WTC11 (cell line): ENCODE data around the gene SPSB4. TPM values are rescaled to one million over a fixed set of nuclear protein-coding genes. Genes with fewer than 3 reads are reported as not detected.
A peak's percentile ranks its signal among the peaks of the same experiment; 100 is the strongest.

Source experiments
- ATAC-seq: fragments of 200-7000 bp; cut with Tn5 transposase; 2 replicates; pipeline ENCODE4 v1.10.0; 2021; ENCODE audit warnings: mild to moderate bottlenecking, moderate library complexity
- CTCF ChIA-PET: fragments of 300-600 bp; sonication (Branson Sonifier 250); formaldehyde crosslinking; loops from one replicate; lab custom pipeline; 2021; ENCODE audit warnings: antibody characterized with exemption; lab: Charles Lee
- POLR2A ChIA-PET: fragments of 350-600 bp; sonication (Branson Sonifier 250); formaldehyde crosslinking; loops from one replicate; lab custom pipeline; 2021; ENCODE audit warnings: antibody characterized with exemption; lab: Charles Lee
- DNase-seq: peaks from one replicate; pipeline ENCODE4 v3.0.0; 2021; ENCODE audit warnings: low spot score
- H3K27ac Mint-ChIP-seq: 2 replicates; pipeline ENCODE4 v1.8.0; 2021; ENCODE audit warnings: mixed read lengths
- H3K27me3 Mint-ChIP-seq: 2 replicates; pipeline ENCODE4 v1.8.0; 2021; ENCODE audit warnings: low read depth, mild to moderate bottlenecking, moderate library complexity, mixed read lengths
- H3K36me3 Mint-ChIP-seq: 2 replicates; pipeline ENCODE4 v1.8.0; 2021; ENCODE audit warnings: mixed read lengths
- H3K4me1 Mint-ChIP-seq: 2 replicates; pipeline ENCODE4 v1.8.0; 2022; ENCODE audit warnings: mixed read lengths
- H3K4me3 Mint-ChIP-seq: 2 replicates; pipeline ENCODE4 v1.8.0; 2021; ENCODE audit warnings: mild to moderate bottlenecking, moderate library complexity, mixed read lengths
- H3K9me3 Mint-ChIP-seq: 2 replicates; pipeline ENCODE4 v1.8.0; 2021; ENCODE audit warnings: mixed read lengths
- ATF1 ChIP-seq: sonication (generic); formaldehyde crosslinking; IDR thresholded peaks from 2 replicates; pipeline ENCODE4 v1.8.1; 2023; ENCODE audit warnings: mild to moderate bottlenecking, moderate library complexity, missing genetic modification reagents
- CREM ChIP-seq: sonication (generic); formaldehyde crosslinking; IDR thresholded peaks from 2 replicates; pipeline ENCODE4 v1.8.1; 2022; ENCODE audit warnings: mild to moderate bottlenecking, missing genetic modification reagents, moderate library complexity
- E2F5 ChIP-seq: sonication (generic); formaldehyde crosslinking; IDR thresholded peaks from 2 replicates; pipeline ENCODE4 v1.8.1; 2022; ENCODE audit warnings: mild to moderate bottlenecking, moderate library complexity, missing genetic modification reagents
- ETV6 ChIP-seq: sonication (generic); formaldehyde crosslinking; IDR thresholded peaks from 2 replicates; pipeline ENCODE4 v1.8.1; 2022; ENCODE audit warnings: mild to moderate bottlenecking, missing genetic modification reagents
- FOXP4 ChIP-seq: sonication (generic); formaldehyde crosslinking; IDR thresholded peaks from 2 replicates; pipeline ENCODE4 v1.8.0; 2022; ENCODE audit warnings: mild to moderate bottlenecking, missing genetic modification reagents
- GRHL2 ChIP-seq: fragments of 250-450 bp; sonication (Bioruptor Pico); IDR thresholded peaks from 2 replicates; pipeline ENCODE4 v1.8.0; 2022; ENCODE audit warnings: mild to moderate bottlenecking, moderate library complexity; ENCODE audit not compliant: insufficient replicate concordance, severe bottlenecking
- HMGXB4 ChIP-seq: sonication (generic); formaldehyde crosslinking; IDR thresholded peaks from 2 replicates; pipeline ENCODE4 v1.8.1; 2023; ENCODE audit warnings: mild to moderate bottlenecking, moderate library complexity, missing genetic modification reagents
- JAZF1 ChIP-seq: fragments of 250-450 bp; sonication (Bioruptor Pico); IDR thresholded peaks from 2 replicates; pipeline ENCODE4 v1.9.0; 2021; ENCODE audit warnings: moderate library complexity, mild to moderate bottlenecking, inconsistent platforms
- KAT7 ChIP-seq: sonication (generic); formaldehyde crosslinking; IDR thresholded peaks from 2 replicates; pipeline ENCODE4 v1.8.1; 2023; ENCODE audit warnings: missing genetic modification reagents, mild to moderate bottlenecking, borderline replicate concordance
- RORB ChIP-seq: fragments of 250-450 bp; sonication (Bioruptor Pico); IDR thresholded peaks from 2 replicates; pipeline ENCODE4 v1.9.0; 2021; ENCODE audit warnings: mild to moderate bottlenecking
- SMAD3 ChIP-seq: sonication (generic); formaldehyde crosslinking; IDR thresholded peaks from 2 replicates; pipeline ENCODE4 v1.8.0; 2022; ENCODE audit warnings: missing genetic modification reagents, mild to moderate bottlenecking, borderline replicate concordance
- SOX15 ChIP-seq: fragments of 250-450 bp; sonication (Bioruptor Pico); IDR thresholded peaks from 2 replicates; pipeline ENCODE4 v1.9.0; 2021; ENCODE audit warnings: mild to moderate bottlenecking
- TP53 ChIP-seq: sonication (generic); formaldehyde crosslinking; IDR thresholded peaks from 2 replicates; pipeline ENCODE4 v1.8.1; 2023; ENCODE audit warnings: mild to moderate bottlenecking, missing genetic modification reagents
- ZNF219 ChIP-seq: sonication (generic); formaldehyde crosslinking; IDR thresholded peaks from 2 replicates; pipeline ENCODE4 v1.8.0; 2023; ENCODE audit warnings: missing genetic modification reagents, mild to moderate bottlenecking, borderline replicate concordance
- ZNF263 ChIP-seq: sonication (generic); formaldehyde crosslinking; IDR thresholded peaks from 2 replicates; pipeline ENCODE4 v1.8.1; 2022; ENCODE audit warnings: low read depth, mild to moderate bottlenecking, moderate library complexity, missing genetic modification reagents
- ZNF396 ChIP-seq: fragments of 250-450 bp; sonication (Bioruptor Pico); IDR thresholded peaks from 2 replicates; pipeline ENCODE4 v1.8.0; 2021; ENCODE audit warnings: mild to moderate bottlenecking, moderate library complexity, borderline replicate concordance
- ZNF416 ChIP-seq: fragments of 250-450 bp; sonication (Bioruptor Pico); IDR thresholded peaks from 2 replicates; pipeline ENCODE4 v1.9.0; 2021; ENCODE audit warnings: mild to moderate bottlenecking, inconsistent platforms
- ZNF512 ChIP-seq: sonication (generic); formaldehyde crosslinking; IDR thresholded peaks from 2 replicates; pipeline ENCODE4 v1.8.1; 2022; ENCODE audit warnings: missing genetic modification reagents, borderline replicate concordance
- total RNA-seq: library from RNA; stranded (reverse); gene quantifications from 3 replicates; pipeline ENCODE4 v1.2.3, GENCODE V29; 2021

The SPSB4 gene
- total RNA-seq, 1 experiment from 2014 or later = 19.7 TPM

- TF ChIP-seq TP53 (CRISPR knock-in tag) (no peak; the same call in 1 of the 2 replicates), ZNF219 (no peak), HMGXB4 (CRISPR knock-in tag) (peak; percentile 92), ATF1 (CRISPR knock-in tag) (no peak), ZNF512 (CRISPR knock-in tag) (no peak), FOXP4 (CRISPR knock-in tag) (no peak), ZNF396 (no peak), CREM (CRISPR knock-in tag) (peak; percentile 45; the same call in 1 of the 2 replicates), SMAD3 (CRISPR knock-in tag) (no peak), ZNF263 (CRISPR knock-in tag) (0 out of 2 replicates have a peak, but pooled peaks have one; percentile 23)
Measured at GRCh38 chr3:141051443-141052200, 475 bp downstream of the SPSB4 start (continued).

- Mint-ChIP-seq H3K9me3 (no peaks in the 10 kb centered on the region), H3K4me1 (peaks cover 27% of the 10 kb centered on the region), H3K27ac (peak overlapping the region; percentile 21; the same call in 1 of the 2 replicates), H3K36me3 (no peaks in the 10 kb centered on the region), H3K4me3 (peak overlapping the region; percentile 92), H3K27me3 (peaks cover 28% of the 10 kb centered on the region)
- TF ChIP-seq RORB (CRISPR knock-in tag) (no peak), ETV6 (peak; percentile 48; the same call in 1 of the 2 replicates), GRHL2 (no peak), KAT7 (CRISPR knock-in tag) (0 out of 2 replicates have a peak, but pooled peaks have one; percentile 58), SOX15 (CRISPR knock-in tag) (no peak), ZNF416 (CRISPR knock-in tag) (no peak), ZNF263 (CRISPR knock-in tag) (no peak), E2F5 (CRISPR knock-in tag) (0 out of 2 replicates have a peak, but pooled peaks have one; percentile 46), HMGXB4 (CRISPR knock-in tag) (no peak), JAZF1 (no peak), ATF1 (CRISPR knock-in tag) (no peak)
- ATAC-seq (peak; percentile 25), DNase-seq (peak; percentile 60)
- ChIA-PET POLR2A (interaction anchor here (1.0 to 2.1 kb wide), 3 partner anchors 19 to 111 kb away, joined by 3 to 9 read pairs (median 3); partner anchors contain the start of gene SLC25A36), CTCF (interaction anchor here (0.6 to 6.5 kb wide), 17 partner anchors 11 to 180 kb away, joined by 3 to 114 read pairs (median 8); partner anchors contain the start of gene PXYLP1)
Measured at GRCh38 chr3:141052201-141053069, 1.3 kb downstream of the SPSB4 start.
